NCI-H146 (cell line): ENCODE measurements around the gene PTPN22.
A peak's percentile ranks its signal among the peaks of the same experiment; 100 is the strongest.

Experiments used
- DNase-seq: peaks from one replicate; lab custom pipeline; 2025; lab: John Stamatoyannopoulos, UW

The PTPN22 gene

GRCh38 chr1:113871597-113872113, at the start of gene PTPN22:
Gene PTPN22, minus strand, starts transcription at chr1:113871712.
- DNase-seq: no peak

DNA sequence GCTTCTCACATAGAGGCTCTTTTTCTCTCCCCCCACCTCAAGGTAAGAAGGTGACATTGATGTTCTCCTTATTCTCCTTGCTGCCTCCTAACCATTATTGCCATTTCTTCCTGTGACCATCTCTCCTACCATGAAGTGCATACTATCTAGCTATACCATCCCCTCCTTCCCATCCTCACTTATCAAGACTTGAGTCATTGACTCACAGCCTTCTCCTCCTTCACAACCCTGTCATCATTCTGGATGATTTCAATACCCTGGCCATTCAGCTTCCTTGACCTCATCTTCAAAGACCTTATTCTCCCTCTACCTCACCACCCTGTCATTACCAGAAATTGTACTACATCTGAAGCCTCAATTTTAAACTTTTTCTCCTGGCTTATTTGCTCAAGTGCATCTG, 46.7 kb upstream of the PTPN22 start:
- no peak for DNase-seq

GRCh38 chr1:113917400-113918082, 46.0 kb upstream of the PTPN22 start:
- no peak for DNase-seq

- no peak for DNase-seq
These were observed 45.5 kb upstream of the PTPN22 start for GRCh38 chr1:113916974-113917373.

DNA sequence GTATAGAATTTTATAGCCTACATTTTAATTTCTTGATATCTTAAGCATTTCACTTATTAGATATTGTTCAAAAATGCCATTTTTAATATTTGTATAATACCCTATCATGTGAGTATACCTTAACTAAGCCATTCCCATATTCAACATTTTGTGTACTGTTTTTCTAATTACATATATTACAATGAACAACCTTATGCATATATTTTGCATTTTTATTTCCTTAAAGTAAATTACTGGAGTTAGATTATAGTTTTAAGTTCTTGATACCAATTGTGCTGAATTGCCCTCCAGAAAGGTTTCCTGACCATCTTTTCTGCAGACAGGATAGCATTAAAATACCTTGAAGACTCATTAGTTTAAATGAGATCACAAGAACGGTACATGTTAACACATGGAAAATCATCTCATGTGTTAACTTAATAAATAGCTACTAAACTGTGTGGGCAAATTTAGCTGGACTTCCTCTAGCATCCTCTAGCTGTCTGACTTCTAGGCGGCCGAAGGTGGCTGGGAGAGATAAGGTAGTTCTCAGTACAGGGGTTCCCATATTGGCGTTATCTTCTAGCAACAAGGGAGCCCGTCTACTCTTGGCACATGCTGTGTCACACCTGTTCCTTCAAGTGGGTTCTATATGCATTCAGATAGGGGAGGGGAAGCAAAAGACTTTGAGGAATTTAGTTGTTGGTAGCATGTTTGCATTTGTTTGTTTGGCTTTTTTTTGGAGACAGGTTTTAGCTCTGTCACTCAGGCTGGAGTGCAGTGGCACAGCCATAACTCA, 42.6 kb upstream of the PTPN22 start:
- DNase-seq: no peak

DNA sequence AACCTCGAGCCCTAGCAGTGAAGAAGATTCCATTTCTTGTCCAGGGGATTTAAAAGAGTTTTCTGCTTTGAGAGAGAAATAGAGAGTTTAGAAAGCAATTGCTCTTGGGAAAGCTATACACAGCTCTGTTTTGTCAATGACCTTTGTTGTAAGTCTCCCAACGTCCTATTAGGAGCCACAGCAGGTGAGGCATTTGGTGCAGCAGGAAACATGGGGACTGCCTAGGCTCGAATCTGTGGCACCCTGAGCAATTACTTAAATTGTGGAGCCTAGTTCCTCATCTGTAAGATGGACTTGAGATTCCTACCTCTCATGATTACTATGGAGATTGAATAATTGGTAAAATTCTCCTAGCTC, 41.8 kb upstream of the PTPN22 start:
- no peak for DNase-seq

DNA sequence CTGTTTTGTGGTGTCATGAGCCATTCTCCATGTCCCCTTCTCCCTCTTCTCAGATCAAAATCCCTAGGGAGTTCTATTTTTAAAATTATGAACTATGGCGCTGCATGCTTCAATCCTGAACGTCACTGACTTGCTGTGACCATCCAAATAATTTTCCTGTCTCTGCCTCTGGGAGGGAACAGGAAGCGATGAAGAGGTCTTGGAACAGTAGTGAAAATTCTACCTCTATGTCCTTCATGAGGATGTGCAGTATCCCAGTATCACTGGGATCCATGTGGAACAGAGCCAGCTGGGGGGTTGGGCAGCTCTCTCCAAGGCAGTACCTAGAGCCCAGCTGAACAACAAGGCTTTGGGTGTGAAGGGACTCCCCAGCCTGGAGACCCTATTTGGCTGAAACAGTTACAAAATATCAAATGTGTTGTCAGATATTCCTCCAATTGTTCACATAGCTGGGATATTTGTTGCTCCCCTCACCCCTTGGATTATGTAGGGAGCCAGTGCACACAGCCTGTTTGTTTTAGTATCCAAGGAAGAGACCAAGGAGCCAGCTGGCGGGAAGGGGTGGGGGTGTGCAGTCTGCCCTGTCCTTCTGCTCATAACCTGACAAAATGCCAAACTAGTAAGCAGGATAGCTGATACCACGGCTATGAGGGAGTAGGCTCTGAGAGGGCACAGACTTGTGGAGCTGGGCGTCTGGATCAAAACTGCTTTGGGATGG, 41.2 kb upstream of the PTPN22 start:
- DNase-seq: no peak

GRCh38 chr1:113905435-113905861, 33.9 kb upstream of the PTPN22 start:
- peak; percentile 65 for DNase-seq

DNA sequence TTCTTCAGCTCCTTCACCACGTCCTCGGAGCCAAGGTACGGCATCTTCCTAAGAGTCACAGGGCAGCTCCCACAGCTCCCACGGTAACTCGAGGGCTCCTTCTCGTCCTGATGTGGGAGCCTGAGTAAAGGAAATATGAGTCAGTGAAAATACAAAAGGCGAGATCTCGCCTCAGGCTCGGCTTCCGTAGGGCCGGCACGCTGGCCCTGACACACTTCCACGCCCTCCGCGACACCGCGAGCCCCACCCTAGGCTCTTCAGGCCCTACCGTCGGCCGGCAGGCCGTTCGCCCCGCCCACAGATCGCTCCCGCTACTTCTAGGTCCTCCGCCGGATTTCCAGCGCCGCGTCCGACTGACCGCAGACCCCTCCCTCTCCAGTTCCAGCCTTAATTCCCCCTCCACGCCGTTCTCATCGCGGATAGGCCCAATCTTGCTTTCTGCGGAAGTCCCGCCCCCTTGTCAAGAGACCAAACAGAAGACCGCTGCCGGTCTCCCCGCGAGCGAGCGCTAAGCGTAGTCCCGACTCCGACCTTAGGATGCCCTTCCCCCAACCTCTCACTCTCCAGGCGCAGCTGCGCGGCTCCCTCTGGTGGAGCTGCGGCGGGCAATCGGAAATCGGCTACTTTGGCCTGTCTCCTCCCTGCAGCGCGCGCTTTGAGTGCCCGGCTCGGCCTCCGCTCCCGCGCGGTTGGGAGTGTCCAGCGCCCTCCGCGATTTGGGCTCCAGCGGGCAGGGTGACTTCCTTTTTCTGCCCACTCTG, 33.3 kb upstream of the PTPN22 start, which contains the start of the genes AP4B1 and DCLRE1B:
TSS of gene AP4B1 (minus strand) at position 126 of the 761 bp plus-strand sequence. CDS start at position 44, 82 bp downstream.
TSS of gene DCLRE1B (plus strand) at position 653 of the 761 bp plus-strand sequence. CDS start 261 bp downstream, outside the sequence.
- DNase-seq: peak; percentile 100

GRCh38 chr1:113904293-113904673, 32.8 kb upstream of the PTPN22 start:
- DNase-seq: peak; percentile 79

DNA sequence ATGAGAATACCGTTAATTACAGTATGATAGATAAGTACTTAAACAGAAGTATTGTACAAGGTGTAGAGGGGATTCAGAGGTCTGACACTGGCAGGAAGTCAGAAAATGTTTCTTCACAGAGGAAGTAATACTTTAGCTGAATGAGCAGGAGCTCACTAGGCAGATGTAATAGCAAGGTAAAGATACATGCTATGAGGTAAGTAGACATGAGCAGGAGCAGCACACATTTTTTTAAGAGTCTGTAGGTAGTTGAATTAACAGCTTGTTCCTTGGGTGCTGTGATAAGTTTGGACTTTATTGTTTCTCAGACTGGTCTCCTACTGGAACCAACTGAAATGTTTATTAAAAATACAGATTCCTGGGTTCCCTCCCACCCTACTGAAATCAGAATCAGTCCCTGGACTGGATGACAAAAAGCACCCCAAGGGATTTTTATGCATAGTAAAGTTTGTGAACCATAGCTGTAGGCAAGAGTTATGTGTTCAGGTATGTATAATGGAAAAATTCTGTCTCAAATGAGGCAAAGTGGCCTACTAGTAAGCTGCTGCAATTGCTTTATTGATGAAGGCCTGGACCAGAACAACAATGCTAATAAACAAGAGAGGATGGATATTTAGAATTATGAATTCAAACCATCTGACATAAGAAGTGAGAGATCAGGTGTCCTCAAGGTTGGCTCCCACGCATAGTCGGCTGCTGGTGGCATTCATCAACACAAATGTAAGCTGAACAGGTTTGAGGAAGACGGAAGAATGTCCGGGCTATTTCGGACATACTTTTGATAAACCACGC, 32.2 kb upstream of the PTPN22 start:
- DNase-seq: no peak

DNA sequence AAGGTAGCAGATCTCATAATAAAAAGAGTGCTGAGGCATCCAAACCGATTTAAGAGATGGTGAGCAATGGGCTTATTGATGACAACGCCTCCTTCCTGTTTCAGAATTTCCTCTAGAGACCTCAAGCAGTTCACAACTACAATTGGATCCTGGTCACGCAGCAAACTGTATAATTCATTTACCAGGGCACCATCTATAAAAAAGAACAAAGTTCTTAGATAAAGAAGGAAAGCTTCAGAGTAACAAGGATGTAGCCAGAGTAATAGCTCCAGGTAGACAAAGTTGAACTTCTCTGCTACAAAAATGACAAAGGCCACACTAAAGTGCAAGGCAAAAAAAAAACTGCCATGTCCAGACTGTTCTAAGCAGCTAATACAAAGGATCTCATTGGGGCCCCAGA, 29.7 kb upstream of the PTPN22 start:
- DNase-seq: no peak

- no peak for DNase-seq
These were observed 27.6 kb upstream of the PTPN22 start for GRCh38 chr1:113899111-113899510.

DNA sequence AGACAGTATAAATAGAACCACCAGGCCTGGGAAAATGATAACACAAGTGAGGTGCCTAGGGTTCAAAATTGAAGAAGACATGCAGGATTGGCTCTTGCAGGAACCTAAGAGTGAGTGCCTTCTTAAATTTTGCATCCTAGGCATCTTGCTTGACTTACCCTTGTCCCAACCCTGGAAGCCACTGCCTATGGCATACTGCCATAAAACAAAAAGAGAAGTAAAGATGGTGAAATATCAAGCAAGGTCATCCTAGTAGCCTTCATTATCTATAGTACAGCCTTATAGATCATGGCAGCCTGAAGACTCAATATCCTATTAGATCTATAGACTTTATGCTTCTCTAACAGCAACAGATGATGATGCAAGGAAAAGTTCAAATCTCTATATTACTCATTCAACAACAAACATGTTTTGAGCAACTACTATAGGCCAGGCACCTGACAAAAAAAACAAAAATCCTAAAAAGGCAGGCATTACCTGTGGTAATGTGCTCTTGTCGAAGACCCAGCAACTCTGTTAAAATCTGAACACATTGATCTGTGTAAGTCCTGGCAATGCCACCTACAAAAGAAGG, 26.8 kb upstream of the PTPN22 start:
- no peak for DNase-seq

GRCh38 chr1:113895961-113896360, 24.4 kb upstream of the PTPN22 start:
- no peak for DNase-seq

DNA sequence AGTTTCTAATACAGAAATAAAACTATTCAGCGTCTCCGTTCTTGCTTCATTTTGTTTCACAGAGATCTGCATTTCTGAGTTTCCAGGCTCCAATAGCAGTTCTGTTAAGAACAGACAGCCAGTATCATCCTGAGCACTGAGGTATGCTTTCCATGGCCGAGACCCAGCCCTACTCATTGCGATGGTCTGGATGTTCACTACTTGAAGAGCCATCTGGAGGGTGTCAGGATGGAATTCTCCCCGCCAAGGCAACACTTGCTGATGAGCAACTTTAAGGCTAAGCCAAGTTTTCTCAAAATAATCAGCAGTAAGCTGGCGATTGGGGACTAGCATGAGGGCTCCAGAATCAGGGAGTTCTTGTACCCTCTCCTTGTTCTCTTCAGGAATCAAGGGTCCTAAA, 23.6 kb upstream of the PTPN22 start:
- no peak for DNase-seq

DNA sequence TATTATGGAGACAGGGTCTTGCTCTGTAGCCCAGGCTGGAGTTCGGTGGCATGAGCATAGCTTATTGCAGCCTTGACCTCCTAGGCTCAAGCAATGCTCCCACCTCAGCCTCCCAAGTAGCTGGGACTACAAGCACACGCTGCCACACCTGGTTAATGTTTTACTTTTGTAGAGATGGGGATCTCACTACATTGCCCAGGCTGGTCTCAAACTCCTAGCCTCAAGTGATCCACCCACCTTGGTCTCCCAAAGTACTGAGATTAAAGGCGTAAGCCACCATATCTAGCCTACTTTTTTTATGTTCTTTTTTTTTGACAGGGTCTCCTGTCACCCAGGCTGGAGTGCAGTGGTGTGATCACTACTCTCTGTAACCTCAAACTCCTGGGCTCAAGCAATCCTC, 21.8 kb upstream of the PTPN22 start:
- DNase-seq: no peak

DNA sequence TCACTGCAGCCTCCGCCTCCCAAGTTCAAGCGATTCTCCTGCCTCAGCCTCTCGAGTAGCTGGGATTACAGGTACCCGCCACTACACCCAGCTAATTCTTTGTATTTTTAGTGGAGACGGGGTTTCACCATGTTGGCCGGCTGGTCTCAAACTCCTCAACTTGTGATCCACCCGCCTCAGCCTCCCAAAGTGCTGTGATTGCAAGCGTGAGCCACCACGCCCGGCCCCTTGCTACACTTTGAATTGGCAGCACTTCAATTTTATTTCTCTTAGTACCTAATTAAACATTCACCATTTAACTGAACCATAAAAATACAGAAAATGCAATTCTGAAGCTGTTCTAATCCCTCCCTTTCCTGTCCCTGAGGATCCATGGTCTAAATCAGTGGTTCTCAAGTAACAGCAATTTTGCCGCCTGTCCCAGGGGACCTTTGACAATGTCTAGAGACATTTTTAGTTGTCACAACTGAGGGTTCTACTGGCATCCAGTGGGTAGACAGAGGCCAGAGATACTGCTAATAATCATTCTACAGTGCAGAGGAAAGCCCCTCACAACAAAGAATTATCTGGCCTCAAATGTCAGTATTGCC, 20.2 kb upstream of the PTPN22 start:
- DNase-seq: no peak

DNA sequence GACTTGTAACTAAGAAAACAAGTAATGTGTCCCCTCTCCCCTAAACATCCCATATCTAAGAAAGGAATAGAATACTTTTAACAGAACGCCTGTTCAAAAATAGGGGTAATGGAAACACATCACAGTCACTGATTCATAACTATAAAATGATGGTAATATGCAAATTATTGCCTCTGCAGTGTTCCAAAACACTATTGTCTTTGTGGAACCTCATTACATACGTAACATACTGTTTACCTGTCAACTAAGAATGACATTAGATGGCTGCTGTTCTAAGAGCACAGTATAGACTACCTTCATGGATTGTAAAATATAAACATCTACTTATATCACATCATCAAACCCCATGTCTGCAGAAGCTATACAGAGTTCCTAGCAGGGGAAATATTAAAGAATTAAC, 19.3 kb upstream of the PTPN22 start:
- no peak for DNase-seq
